ENCODE data around the gene SLC35A2.

The SLC35A2 gene

DNA sequence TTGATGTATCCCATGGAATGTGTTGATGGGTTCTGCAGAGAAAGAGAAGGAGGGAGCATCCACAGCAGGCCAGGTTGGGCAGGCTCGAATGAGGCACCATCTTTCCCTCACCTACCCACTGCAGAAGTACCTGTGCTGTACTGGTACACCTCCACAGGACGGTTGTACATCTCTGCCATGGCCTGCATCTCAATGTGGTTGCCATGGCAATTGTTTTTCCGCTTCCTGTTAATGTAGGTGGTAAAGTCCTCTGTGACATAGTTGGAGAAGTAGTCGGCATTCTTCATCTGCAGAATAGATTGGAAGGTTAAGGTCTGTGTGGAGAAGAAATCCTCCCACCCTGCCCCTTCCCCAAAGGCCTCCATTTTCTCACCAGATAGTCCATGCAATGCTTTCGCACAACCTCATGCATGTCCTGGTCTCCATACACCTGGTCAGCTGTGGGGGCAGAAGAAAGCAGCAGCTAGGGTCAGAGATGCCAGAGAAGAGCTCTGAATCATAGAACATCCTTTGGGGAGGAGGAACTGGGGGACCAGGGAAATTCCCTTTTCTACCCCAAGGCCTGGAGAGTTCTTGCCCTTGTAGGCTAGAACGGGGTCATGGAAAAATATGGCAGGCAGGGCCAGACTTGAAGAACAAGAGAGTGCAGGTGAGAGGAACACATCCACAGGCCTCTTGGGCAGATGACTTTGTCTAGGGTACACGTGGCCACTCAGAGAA is 23.3 kb upstream of the SLC35A2 start:
- no peak for DNase-seq (ENCODE audit: low read depth, low spot score)
- H3K4me3 ChIP-seq (ENCODE audit: low read length), result no peak overlapping the region

DNA sequence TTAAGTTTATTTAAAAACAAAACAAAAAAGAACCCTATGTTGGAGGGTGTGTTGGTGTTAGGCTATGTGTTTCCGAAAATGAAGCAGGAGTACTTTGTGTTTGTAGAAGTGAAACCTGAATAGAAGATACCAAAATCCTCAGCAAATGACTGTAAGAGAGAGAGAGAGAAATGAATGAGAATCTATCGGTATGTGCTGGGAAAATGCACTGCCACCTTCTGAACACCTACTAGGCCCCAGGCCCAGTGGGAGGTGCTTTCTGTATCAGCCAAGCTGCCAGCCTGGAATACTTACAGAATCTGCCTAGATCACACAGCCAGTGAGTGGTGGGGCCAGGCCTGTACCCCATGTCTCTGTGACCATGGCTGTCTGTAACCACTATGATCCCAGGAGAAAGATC is 22.3 kb upstream of the SLC35A2 start:
- no peak overlapping the region for H3K4me3 ChIP-seq (ENCODE audit: low read length)
- no peak for DNase-seq (ENCODE audit: low read depth, low spot score)

DNA sequence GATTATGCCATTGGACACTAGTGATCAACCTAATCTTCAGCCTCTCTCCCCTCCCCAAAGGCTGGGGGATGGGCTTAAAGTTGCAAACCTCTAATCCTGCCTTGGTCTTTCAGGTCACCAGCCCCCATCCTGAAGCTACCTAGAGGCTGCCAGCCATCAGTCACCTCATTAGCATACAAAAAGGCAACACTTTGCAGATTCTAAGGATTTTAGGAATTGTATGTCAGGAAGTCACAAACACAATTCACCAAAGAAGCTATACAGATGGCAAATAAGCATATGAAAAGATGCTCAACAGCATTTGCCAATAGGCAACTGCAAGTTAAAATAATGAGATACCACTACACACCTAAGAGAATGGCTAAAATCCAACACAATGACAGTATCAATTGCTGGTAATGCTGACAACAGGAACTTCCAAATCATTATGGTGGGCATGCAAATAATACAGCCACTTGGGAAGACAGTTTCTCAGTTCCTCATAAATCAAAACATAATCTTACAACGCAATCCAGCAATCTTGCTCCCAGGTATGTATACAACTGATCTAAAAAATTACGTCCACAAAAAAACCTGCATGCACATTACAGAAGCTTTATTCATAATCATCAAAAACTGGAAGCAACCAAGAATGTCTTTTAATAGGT is 16.4 kb upstream of the SLC35A2 start:
- H3K4me3 ChIP-seq (ENCODE audit: low read length), result no peak overlapping the region
- no peak for DNase-seq (ENCODE audit: low read depth, low spot score)

DNA sequence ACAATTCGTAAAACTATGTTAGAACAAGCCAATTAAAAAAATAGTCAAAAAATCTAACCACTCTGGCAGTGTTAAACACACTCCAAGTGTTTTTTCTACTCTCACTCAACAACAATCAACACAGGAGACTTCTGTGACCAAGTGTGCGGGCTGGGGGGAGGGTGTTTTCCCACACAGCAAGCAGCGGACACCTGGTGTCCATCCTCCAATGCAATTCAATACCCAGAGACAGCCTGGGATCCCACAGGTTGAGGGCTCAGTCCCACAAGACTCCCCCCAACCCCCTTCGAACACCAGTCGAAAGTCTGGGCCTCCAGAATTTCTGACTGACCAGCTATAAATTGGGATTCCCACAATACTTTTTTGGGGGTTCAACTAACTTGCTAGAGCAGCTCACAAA is 15.7 kb upstream of the SLC35A2 start:
- DNase-seq (ENCODE audit: low read depth, low spot score), result no peak
- H3K4me3 ChIP-seq (ENCODE audit: low read length), result no peak overlapping the region

DNA sequence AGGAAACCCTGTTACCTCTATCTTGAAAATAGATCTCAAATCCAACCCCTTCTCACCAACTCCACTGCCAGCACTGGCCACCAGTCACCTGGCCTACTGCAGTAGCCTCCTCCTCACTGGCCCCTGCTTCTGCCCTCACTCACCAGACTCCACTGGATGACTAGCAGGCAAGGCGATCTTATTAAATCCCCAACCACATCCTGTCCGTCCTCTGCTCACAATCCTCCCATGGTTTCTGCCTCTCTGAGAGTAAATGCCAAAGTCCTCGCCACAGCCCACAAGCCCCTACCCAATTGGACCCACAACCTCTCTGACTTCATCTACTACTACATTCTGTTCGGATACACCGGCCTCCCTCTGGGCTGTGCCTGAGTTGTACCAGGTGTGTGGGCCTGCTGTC is 12.8 kb upstream of the SLC35A2 start:
- DNase-seq (ENCODE audit: low read depth, low spot score), result no peak

DNA sequence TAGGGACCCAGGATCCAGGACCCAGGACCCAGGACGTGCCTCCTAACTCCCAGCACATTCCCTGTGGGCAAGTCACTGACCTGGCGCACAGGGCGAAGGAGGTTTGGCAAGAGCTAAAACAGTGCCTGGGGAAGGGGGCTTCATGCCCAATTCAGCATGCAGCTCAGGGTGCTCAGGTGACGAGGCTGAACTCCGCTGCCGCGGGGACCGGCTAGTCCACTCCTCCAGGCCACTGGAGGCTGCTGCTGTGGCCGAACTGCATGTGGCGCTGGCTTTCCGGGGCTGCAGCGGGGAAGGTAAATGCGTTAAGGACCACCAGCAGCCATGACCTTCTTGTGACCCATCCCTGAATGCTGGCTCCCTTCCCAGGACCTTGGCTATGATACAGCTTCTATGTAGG is 12.3 kb upstream of the SLC35A2 start:
- no peak for DNase-seq (ENCODE audit: low read depth, low spot score)
- no peak overlapping the region for H3K4me3 ChIP-seq (ENCODE audit: low read length)

More for the DNA sequence above, 12.8 kb upstream of the SLC35A2 start:
- H3K4me3 ChIP-seq (ENCODE audit: low read length), result no peak overlapping the region

DNA sequence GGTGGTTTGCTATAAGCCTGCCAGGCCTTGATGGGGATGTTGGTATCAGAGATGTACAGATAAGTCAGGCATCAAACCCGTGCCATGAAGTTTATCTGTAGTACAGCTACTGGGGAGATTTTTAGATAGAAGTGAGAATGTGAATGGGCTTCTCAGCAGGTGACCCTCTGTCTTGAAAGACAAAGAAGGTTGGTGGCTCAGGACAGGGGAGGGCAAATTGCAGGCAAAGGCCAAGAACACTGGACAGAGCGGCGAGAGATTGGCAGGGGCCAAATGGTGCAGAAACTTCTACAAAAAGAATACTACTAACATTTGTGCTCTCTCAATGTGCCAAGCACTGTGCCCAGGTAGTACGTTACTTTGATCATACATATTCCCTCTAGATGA is 9.3 kb upstream of the SLC35A2 start:
- no peak for DNase-seq (ENCODE audit: low read depth, low spot score)
- no peak overlapping the region for H3K4me3 ChIP-seq (ENCODE audit: low read length)

DNA sequence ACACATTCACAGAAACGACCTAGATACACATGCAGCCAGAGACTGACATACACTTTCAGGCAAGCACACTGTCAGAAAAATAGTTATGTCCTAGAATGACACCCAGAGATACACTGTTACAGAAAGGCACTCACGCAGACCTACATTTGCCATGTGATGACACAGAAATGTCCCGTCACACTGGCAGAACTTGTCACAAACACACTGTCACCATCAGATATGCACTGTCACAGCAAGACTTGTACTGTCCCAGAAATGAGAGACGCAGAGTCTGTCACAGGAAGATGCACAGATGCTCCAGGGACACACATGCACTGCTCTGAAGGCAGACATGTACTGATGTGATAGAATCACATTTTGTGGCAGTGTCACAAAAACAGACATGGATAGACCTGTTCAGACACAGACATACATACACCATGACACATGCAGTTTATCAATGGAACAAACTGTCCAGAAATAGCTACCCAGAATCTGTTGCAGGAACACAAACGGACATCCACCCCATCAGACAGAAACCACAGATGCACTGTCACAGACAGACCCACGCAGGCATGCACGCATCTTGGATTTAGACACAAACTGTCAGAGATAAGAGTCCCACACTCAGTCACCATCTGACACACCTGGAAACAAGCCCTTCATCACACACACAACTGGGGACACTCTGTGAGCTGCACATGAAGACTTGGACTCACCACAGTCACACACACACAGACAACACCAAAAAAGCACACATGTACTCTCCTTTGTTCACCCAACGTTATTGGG is 8.7 kb upstream of the SLC35A2 start:
- DNase-seq (ENCODE audit: low read depth, low spot score), result no peak
- H3K4me3 ChIP-seq (ENCODE audit: low read length), result no peak overlapping the region

DNA sequence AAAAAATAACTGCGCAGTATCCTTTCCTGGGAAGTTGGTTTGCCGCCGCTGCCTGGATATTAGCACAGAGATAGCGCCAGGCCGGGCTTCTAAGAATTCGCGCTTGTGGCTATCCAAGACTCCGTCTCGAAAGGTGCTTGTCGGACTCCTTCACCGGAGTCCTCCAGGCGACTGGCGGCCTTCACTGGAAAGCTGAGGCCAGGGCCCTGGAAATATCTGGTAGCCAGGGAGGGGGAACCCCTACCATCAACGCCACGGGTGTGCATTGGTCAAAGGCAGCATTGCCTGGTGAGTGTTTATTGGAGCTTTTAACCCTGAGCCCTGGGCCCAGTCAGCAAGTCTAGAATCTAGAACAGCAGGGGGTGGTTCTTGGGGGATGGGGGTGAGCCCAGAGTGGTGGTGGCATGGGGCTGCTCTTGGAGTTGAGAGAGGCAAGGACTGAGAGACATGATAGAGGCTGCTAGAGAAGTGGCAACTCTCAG is 8.0 kb upstream of the SLC35A2 start:
- peak overlapping the region; percentile 38 for H3K4me3 ChIP-seq (ENCODE audit: low read length)
- no peak for DNase-seq (ENCODE audit: low read depth, low spot score)

DNA sequence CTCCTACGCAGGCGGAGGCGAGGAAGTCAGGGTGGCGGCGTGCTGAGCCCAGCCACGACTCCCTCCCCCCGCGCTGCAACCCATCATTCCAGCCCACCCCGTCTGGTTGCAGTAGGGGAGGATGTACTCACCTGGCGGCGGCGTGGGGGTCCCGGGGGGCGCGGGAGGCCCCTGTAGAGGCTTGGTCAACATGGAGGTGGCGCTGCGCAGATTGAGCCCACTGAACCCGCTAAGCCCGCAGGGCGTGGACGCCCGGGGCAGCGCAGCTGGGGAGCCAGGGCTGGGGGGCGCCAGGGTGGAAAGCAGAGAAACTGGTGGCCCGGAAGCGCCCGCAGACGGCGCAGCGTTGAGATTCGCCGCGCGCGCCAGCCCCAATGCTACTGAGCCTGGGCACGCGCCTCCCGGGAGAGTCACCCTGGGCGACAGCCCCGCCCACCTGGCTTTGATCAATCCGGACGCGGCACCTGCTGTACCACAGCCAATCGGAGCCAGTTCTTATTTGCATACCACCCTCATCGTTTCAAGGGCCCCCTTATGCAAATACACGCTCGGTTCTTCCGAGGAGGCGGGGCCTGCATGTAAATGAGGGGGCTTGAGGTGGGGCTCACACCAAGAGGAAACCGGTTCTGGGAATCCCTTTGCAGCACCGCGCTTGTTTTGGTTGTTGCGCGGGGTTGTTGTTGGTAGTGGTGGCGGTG is 7.3 kb upstream of the SLC35A2 start, which contains the start of gene PIM2:
Gene PIM2, minus strand, starts transcription at position 382 of the 698 bp plus-strand sequence. Its CDS starts 190 bp downstream, at position 192.
- H3K4me3 ChIP-seq (ENCODE audit: low read length), result peak within 1 kb of the TSS; percentile 63
- DNase-seq (ENCODE audit: low read depth, low spot score), result peak; percentile 95

DNA sequence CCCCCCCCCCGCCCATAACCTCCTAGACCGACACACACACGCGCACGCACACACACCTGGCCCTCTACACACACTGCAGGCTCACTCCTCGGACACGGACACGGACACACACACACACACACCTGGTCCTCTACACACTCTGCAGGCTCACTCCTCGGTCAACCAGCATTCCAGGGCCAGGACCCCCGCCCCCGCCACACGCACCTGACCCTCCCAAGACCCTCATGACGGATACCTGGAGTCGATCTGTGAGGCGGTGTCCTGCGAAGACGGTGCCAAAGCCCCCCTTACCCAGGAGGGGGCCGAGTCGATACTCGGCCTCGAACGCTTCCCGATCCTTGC is 6.8 kb upstream of the SLC35A2 start:
- peak overlapping the region; percentile 63 for H3K4me3 ChIP-seq (ENCODE audit: low read length)
- no peak for DNase-seq (ENCODE audit: low read depth, low spot score)

DNA sequence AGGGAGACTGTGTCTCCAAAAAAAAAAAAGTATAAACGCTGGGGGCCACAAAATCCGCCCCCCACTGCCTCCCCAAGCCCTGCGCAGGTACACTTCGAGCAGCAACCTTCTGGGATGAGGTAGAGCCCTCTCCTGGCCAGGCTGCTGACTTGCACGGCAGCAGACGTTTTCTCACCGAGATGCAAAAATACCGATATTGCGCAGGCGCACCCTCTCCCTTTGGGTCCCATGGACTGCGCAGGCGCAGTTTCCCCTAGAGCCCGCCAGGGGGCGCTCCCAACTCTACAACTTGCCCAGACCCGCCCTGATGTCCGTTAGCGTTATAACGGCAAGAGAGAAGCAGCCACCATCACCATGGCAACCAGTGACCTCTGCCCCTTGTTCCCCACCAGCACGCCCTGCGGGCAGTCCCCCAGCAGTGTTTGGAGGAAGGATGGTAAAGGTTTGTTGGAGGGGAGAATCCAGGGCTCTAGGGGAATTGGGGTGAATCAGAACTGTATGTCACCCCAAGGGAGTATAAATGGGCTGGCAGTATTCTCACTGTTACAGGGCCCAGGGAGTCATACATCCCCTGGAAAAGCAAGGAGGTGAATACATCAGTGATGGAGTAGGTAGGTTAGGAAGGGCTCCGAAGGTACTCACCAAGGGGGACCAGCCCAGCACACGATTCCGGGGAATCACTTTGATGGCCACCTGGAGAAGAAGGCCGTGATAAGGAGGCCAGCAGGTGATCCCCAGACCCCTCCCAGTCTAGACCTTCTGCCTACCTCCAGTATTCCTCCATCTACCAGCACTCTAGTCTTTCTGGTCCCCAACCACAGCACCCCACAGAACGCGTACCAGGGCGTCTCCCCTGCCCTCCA is 5.9 kb upstream of the SLC35A2 start:
- H3K4me3 ChIP-seq (ENCODE audit: low read length), result peak overlapping the region; percentile 63
- peak; percentile 85 for DNase-seq (ENCODE audit: low read depth, low spot score)

DNA sequence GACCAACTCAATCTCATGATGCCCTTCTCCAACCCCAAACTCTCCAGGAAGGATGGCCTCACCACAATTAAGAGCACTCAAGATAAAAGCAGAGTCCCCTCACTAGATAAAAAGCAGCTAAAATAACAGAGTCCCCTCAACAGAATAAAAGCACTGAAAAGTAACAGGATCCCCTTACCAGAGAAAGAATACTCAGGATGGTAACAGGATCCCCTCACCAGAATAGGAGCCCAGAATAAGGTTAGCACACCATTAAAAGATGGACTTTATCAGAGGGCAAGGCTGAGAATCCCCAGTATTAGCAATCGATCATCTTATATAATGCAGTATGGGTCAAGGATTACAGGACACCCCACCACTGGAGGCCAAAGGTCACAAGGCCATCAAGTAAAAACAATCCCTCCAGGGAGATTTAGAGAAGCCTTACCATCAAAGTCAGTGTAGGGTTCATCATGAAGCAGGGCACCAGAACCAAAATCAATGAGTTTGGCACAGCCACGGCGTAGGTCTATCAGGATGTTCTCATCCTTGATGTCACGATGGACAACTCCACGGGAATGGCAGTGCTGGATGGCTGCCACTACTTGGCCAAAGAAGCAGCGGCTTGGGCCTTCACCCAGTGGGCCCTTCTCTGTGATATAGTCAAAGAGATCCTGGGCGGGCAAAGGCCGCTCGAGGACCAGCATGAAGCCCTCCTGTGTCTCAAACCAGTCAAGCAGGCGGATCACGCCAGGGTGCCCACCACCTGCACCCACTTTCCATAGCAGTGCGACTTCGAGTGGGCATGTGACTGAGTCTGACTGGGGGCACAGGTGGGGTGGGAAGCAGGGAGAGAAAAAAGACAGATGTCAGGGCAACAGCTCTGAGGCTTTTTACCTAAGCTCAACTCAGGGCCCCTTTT is 3.4 kb upstream of the SLC35A2 start:
- no peak for DNase-seq (ENCODE audit: low read depth, low spot score)
- no peak overlapping the region for H3K4me3 ChIP-seq (ENCODE audit: low read length)

DNA sequence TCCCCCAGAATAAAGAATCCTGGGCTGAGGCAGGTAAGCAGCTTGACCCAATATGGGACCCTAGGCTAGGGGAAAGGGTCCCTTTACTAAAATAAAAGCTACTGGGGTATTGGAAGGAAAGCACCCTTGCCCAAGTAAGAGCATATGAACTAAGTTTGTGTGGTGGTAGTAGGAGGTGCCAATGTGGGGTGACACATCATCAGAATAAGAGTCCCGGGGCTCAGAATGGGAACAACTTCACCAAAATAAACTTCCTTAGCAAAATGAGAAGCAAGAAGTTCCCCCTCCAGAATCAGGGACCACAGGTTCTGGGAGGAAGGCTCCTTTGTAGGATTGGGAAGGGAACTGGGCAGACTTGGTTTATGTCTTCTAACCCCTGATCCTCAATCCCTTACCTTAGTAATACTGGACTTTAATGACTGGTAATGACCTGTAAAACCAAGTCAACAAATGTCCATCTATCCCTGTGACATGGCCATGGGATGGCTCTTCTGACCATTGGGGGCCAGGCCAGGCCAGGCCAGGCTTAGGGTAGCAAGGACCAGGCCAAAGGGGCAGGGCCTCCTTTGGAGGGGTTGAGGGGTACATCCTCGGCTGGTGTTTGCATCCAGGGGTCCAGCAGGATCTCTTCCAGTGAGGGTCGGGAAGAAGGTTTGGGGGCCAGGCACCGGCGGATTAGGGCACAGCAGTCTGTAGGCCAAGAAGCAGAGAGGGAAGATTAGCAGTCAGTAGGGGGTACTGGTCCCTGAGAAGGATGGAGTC is 2.3 kb upstream of the SLC35A2 start:
- H3K4me3 ChIP-seq (ENCODE audit: low read length), result no peak overlapping the region
- DNase-seq (ENCODE audit: low read depth, low spot score), result no peak

DNA sequence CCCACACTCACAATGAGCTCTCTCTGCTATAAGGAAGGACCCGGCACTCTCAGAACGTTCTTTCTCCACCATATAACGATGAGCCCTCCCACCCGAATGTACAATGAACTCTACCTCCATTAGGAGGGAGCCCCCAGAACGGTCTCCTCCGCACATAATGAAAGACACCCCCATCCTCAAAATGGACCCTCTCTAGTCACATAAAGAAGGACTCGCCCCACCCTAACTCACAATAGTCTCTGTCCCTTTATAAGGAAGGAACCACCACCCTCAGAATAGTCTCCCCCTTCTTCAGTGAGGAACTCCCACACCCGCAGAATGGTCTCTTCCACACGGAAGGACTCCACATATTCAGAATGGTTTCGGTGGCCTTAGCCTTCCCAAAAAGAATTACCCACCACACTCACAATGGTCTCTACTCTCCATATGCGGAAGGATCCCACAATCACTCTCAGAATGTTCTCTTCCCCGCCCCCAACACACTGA is 477 bp downstream of the SLC35A2 start:
- no peak for DNase-seq (ENCODE audit: low read depth, low spot score)

DNA sequence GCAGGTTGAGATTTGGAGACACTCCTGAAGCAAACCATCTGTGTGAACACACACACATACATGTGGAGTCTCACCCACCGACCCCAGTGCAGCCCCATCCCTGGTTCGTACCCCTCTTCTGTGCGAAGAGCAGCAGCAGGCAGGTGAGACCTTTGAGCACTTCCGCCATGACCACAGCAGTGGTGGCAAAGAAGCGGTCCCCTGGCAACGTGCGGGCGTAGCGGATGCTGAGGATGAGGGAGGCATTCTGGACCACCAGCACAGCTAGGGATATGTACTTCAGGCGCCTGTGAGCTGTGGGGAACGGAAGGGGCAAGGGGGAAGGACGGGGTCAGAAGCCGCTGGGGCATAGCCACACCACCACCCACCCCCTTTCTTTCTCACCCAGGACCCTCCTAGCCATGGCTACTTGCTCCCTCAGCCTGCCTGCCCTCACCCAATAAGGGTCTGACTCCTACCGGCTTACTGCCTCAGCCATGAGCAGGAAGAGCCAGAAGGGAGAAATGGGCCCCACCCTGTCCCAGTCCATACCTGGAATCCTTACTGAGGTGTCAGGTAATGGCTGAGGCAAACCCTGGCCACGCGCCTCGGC is 1.6 kb downstream of the SLC35A2 start:
- no peak for DNase-seq (ENCODE audit: low read depth, low spot score)
- no peak overlapping the region for H3K4me3 ChIP-seq (ENCODE audit: low read length)

More for the DNA sequence above, 477 bp downstream of the SLC35A2 start:
- peak overlapping the region; percentile 70 for H3K4me3 ChIP-seq (ENCODE audit: low read length)

Data from Jurkat, Clone E6-1 (cell line).